ENCODE measurements around the gene TSPAN15.

DNA sequence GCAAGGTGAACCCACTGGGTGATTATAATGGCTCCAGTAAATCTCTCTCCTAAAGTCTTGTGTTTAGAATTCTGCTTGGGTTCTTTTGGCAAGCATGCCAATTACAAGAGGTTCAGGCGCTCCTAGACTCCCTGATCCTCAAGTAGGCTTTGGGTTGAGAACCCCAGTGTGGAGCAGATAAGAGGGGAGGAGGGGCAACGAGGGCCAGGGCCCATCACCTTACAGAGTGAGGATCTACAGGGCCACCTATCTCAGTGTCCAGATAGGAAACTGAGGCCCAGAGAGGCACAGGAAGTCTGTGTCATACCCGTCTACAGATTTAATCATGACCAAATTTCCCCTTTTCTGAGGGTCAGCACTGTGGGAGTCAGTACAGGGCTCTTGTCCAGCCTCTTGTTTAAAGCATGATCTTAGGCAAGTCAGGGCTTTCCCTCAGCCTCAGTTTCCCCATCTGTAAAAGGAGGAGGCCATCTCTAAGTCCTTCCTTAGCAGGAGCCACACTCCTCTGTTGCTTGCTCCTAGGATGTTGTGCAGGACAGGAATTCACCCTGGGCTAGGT is 39.0 kb upstream of the TSPAN15 start:
- TF ChIP-seq, protein P1, sequence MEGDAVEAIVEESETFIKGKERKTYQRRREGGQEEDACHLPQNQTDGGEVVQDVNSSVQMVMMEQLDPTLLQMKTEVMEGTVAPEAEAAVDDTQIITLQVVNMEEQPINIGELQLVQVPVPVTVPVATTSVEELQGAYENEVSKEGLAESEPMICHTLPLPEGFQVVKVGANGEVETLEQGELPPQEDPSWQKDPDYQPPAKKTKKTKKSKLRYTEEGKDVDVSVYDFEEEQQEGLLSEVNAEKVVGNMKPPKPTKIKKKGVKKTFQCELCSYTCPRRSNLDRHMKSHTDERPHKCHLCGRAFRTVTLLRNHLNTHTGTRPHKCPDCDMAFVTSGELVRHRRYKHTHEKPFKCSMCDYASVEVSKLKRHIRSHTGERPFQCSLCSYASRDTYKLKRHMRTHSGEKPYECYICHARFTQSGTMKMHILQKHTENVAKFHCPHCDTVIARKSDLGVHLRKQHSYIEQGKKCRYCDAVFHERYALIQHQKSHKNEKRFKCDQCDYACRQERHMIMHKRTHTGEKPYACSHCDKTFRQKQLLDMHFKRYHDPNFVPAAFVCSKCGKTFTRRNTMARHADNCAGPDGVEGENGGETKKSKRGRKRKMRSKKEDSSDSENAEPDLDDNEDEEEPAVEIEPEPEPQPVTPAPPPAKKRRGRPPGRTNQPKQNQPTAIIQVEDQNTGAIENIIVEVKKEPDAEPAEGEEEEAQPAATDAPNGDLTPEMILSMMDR (IDR thresholded peaks at IDR 0.05), result no peak
- no peak for TF ChIP-seq POLR2A (IDR thresholded peaks at IDR 0.05)

Data from right lobe of liver (tissue), 4 donors.